GM23338 (cell line): ENCODE results near the gene PPP1R18. TPM values are rescaled to one million over a fixed set of nuclear protein-coding genes. Genes with fewer than 3 reads are reported as not detected.

Experiments used
- ATAC-seq: fragments of 200-7000 bp; cut with Tn5 transposase; 3 replicates; pipeline ENCODE4 v1.9.1; 2020
- DNase-seq: peaks from one replicate; pipeline ENCODE4 v3.0.0-alpha.2; 2015; ENCODE audit warnings: low spot score
- H2AFZ ChIP-seq: fragments of 200-600 bp; sonication (generic); 2 replicates; pipeline ENCODE4 v1.8.0; 2016; ENCODE audit warnings: antibody characterized with exemption, mild to moderate bottlenecking, moderate library complexity
- H3F3A ChIP-seq: fragments of 200-600 bp; sonication (generic); replicated peaks from 2 replicates; pipeline ENCODE4 v1.8.0; 2017; ENCODE audit warnings: antibody characterized with exemption, mixed run types, low read depth
- H3K27ac ChIP-seq: fragments of 200-600 bp; sonication (generic); 2 replicates; pipeline ENCODE4 v1.6.1; 2016; ENCODE audit warnings: low read depth
- H3K27me3 ChIP-seq: fragments of 200-600 bp; sonication (generic); 2 replicates; pipeline ENCODE4 v1.8.0; 2016; ENCODE audit warnings: mild to moderate bottlenecking, mixed run types, moderate library complexity; ENCODE audit not compliant: insufficient read depth
- H3K36me3 ChIP-seq: fragments of 200-600 bp; sonication (generic); 2 replicates; pipeline ENCODE4 v1.8.0; 2016; ENCODE audit warnings: mild to moderate bottlenecking; ENCODE audit not compliant: insufficient read depth
- H3K4me1 ChIP-seq: fragments of 200-600 bp; sonication (generic); 2 replicates; pipeline ENCODE4 v1.8.0; 2016; ENCODE audit warnings: mild to moderate bottlenecking, moderate library complexity; ENCODE audit not compliant: insufficient read depth
- H3K4me2 ChIP-seq: fragments of 200-600 bp; sonication (generic); 2 replicates; pipeline ENCODE4 v1.7.1; 2017; ENCODE audit warnings: mixed run types
- H3K4me3 ChIP-seq: fragments of 200-600 bp; sonication (generic); 2 replicates; pipeline ENCODE4 v1.6.1; 2016; ENCODE audit warnings: mixed run types
- H3K79me2 ChIP-seq: fragments of 200-600 bp; sonication (generic); replicated peaks from 2 replicates; pipeline ENCODE4 v1.8.0; 2017; ENCODE audit warnings: mild to moderate bottlenecking; ENCODE audit not compliant: insufficient read depth
- H3K9me2 ChIP-seq: fragments of 200-600 bp; sonication (generic); 2 replicates; pipeline ENCODE4 v1.8.0; 2017; ENCODE audit not compliant: insufficient read depth
- H4K20me1 ChIP-seq: fragments of 200-600 bp; sonication (generic); replicated peaks from 2 replicates; pipeline ENCODE4 v1.8.0; 2017; ENCODE audit warnings: mild to moderate bottlenecking; ENCODE audit not compliant: insufficient read depth
- H3K27ac Mint-ChIP-seq: 2 replicates; pipeline ENCODE4 v1.8.0; 2020; ENCODE audit warnings: inconsistent platforms, mild to moderate bottlenecking, moderate library complexity, mixed read lengths
- H3K27me3 Mint-ChIP-seq: 3 replicates; pipeline ENCODE4 v1.8.0; 2022; ENCODE audit warnings: low read depth, mild to moderate bottlenecking, moderate library complexity, mixed read lengths, inconsistent platforms; ENCODE audit not compliant: insufficient read depth, poor library complexity
- H3K36me3 Mint-ChIP-seq: 3 replicates; pipeline ENCODE4 v1.8.0; 2021; ENCODE audit warnings: low read depth, mild to moderate bottlenecking, inconsistent platforms, moderate library complexity, mixed read lengths
- H3K4me1 Mint-ChIP-seq: 3 replicates; pipeline ENCODE4 v1.8.0; 2020; ENCODE audit warnings: mild to moderate bottlenecking, inconsistent platforms, mixed read lengths
- H3K4me3 Mint-ChIP-seq: 3 replicates; pipeline ENCODE4 v1.8.0; 2021; ENCODE audit warnings: moderate library complexity, mild to moderate bottlenecking, inconsistent platforms, mixed read lengths
- H3K9me3 Mint-ChIP-seq: 3 replicates; pipeline ENCODE4 v1.8.0; 2020; ENCODE audit warnings: moderate library complexity, mild to moderate bottlenecking, inconsistent platforms, mixed read lengths
- CREB1 ChIP-seq: fragments of 250-450 bp; sonication (Bioruptor Pico); IDR thresholded peaks from 2 replicates; pipeline ENCODE4 v1.5.0; 2020; ENCODE audit warnings: low read depth, mild to moderate bottlenecking, moderate library complexity
- JUNB ChIP-seq: IDR thresholded peaks from one replicate; pipeline ENCODE4 v1.6.1; 2016; ENCODE audit warnings: antibody characterized with exemption; ENCODE audit not compliant: unreplicated experiment
- ZNF114 ChIP-seq: fragments of 250-450 bp; sonication (Bioruptor Pico); IDR thresholded peaks from 2 replicates; pipeline ENCODE4 v1.5.0; 2020; ENCODE audit warnings: mild to moderate bottlenecking, moderate library complexity
- ZNF331 ChIP-seq: fragments of 250-450 bp; sonication (Bioruptor Pico); IDR thresholded peaks from 2 replicates; pipeline ENCODE4 v1.5.0; 2020; ENCODE audit warnings: low read depth, mild to moderate bottlenecking, moderate library complexity
- polyA plus RNA-seq: library from polyadenylated mRNA; unstranded; fragments of >200 nt; fragmentation: Nextera tagmentation; extraction: Ambion mirVana; gene quantifications from 2 replicates; pipeline ENCODE4 v1.2.1, GENCODE V29; 2016
- total RNA-seq: library from RNA; depleted of rRNA; stranded (reverse); fragments of >200 nt; shearing (Covaris generic); gene quantifications from 2 replicates; pipeline ENCODE4 v1.2.3, GENCODE V29; 2014
- TF ChIP-seq, protein P1 (sequence below): fragments of 250-450 bp; sonication (Bioruptor Pico); IDR thresholded peaks from 2 replicates; pipeline ENCODE4 v1.5.0; 2020; ENCODE audit warnings: mild to moderate bottlenecking, moderate library complexity
- TF ChIP-seq, protein P2 (sequence below), 2 experiments: fragments of 200-600 bp in 1 of 2; sonication (generic) in 1 of 2; conservative IDR thresholded peaks; 2 replicates each; pipeline versions ENCODE4 v1.5.1 to v1.6.1; 2016 to 2017; ENCODE audit warnings: antibody characterized with exemption in 2 of 2, low read depth in 2 of 2, mild to moderate bottlenecking in 2 of 2, moderate library complexity in 1 of 2
- TF ChIP-seq, protein P3 (sequence below): IDR thresholded peaks from one replicate; pipeline ENCODE4 v1.6.1; 2018; ENCODE audit warnings: antibody characterized with exemption; ENCODE audit not compliant: unreplicated experiment

PPP1R18 gene
- total and polyA plus RNA-seq, 2 experiments from 2014 or later = 17.1 to 19.2 TPM

DNA sequence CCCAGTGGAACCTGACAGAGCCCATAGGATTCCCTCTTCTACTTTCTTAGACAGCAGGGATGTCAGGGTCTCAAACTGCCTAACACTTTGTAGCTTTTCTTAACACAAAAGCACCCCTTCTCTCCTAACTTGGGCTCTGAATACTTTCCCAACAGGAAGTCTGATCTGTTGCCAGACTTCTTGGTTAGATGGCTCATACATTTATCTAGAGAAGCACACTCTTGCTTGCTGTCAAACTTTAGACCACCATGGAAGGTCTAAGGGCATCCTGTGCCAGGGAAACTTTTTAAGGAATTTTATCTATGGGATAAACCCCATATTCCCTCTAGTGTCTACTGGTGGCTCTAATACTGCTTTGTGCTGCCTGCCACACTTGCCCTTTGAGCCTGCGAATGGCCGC lies 42.8 kb downstream of the PPP1R18 start (continued):
- TF ChIP-seq, protein P1, sequence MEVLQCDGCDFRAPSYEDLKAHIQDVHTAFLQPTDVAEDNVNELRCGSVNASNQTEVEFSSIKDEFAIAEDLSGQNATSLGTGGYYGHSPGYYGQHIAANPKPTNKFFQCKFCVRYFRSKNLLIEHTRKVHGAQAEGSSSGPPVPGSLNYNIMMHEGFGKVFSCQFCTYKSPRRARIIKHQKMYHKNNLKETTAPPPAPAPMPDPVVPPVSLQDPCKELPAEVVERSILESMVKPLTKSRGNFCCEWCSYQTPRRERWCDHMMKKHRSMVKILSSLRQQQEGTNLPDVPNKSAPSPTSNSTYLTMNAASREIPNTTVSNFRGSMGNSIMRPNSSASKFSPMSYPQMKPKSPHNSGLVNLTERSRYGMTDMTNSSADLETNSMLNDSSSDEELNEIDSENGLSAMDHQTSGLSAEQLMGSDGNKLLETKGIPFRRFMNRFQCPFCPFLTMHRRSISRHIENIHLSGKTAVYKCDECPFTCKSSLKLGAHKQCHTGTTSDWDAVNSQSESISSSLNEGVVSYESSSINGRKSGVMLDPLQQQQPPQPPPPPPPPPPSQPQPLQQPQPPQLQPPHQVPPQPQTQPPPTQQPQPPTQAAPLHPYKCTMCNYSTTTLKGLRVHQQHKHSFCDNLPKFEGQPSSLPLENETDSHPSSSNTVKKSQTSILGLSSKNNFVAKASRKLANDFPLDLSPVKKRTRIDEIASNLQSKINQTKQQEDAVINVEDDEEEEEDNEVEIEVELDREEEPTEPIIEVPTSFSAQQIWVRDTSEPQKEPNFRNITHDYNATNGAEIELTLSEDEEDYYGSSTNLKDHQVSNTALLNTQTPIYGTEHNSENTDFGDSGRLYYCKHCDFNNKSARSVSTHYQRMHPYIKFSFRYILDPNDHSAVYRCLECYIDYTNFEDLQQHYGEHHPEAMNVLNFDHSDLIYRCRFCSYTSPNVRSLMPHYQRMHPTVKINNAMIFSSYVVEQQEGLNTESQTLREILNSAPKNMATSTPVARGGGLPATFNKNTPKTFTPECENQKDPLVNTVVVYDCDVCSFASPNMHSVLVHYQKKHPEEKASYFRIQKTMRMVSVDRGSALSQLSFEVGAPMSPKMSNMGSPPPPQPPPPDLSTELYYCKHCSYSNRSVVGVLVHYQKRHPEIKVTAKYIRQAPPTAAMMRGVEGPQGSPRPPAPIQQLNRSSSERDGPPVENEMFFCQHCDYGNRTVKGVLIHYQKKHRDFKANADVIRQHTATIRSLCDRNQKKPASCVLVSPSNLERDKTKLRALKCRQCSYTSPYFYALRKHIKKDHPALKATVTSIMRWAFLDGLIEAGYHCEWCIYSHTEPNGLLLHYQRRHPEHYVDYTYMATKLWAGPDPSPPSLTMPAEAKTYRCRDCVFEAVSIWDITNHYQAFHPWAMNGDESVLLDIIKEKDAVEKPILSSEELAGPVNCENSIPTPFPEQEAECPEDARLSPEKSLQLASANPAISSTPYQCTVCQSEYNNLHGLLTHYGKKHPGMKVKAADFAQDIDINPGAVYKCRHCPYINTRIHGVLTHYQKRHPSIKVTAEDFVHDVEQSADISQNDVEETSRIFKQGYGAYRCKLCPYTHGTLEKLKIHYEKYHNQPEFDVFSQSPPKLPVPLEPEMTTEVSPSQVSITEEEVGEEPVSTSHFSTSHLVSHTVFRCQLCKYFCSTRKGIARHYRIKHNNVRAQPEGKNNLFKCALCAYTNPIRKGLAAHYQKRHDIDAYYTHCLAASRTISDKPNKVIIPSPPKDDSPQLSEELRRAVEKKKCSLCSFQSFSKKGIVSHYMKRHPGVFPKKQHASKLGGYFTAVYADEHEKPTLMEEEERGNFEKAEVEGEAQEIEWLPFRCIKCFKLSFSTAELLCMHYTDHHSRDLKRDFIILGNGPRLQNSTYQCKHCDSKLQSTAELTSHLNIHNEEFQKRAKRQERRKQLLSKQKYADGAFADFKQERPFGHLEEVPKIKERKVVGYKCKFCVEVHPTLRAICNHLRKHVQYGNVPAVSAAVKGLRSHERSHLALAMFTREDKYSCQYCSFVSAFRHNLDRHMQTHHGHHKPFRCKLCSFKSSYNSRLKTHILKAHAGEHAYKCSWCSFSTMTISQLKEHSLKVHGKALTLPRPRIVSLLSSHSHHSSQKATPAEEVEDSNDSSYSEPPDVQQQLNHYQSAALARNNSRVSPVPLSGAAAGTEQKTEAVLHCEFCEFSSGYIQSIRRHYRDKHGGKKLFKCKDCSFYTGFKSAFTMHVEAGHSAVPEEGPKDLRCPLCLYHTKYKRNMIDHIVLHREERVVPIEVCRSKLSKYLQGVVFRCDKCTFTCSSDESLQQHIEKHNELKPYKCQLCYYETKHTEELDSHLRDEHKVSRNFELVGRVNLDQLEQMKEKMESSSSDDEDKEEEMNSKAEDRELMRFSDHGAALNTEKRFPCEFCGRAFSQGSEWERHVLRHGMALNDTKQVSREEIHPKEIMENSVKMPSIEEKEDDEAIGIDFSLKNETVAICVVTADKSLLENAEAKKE (CRISPR knock-in tag) = no peak
- TF ChIP-seq ZNF331 = no peak
- TF ChIP-seq CREB1 (CRISPR knock-in tag) = no peak

DNA sequence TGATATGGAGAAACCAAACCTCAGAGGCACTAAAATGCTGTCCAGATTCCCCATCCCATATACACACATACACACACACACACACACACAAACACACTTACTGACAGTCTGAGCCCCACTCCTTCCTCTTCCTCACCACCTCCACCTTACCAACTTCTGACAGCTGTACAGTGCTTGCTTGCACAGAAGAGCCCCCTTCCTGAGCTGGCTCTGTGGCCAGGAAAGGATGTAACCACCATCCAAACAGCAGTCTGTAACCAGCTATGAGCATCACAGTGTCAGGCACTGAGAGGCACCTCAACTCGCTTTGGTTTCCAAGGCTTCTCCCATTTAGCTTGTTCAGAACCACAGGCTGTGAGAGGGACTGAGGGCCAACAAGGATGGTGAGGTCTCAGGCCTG lies 45.4 kb downstream of the PPP1R18 start:
- Histone ChIP-seq H3K36me3 (peaks cover 4% of the 10 kb centered on the region; the same call in 1 of the 2 replicates), H3K9me2 (no peaks in the 10 kb centered on the region), H2AFZ (no peak overlapping the region), H3K27ac (no peak overlapping the region), H3K4me2 (no peak overlapping the region), H3K4me3 (no peak overlapping the region), H4K20me1 (peaks cover 5% of the 10 kb centered on the region; the same call in 1 of the 2 replicates), H3F3A (no peaks in the 10 kb centered on the region), H3K79me2 (peaks cover 12% of the 10 kb centered on the region), H3K4me1 (peaks cover 5% of the 10 kb centered on the region; the same call in 1 of the 2 replicates), H3K27me3 (no peaks in the 10 kb centered on the region)
- Mint-ChIP-seq H3K4me3 (no peak overlapping the region), H3K4me1 (peaks cover 4% of the 10 kb centered on the region), H3K9me3 (no peaks in the 10 kb centered on the region), H3K36me3 (peaks cover 48% of the 10 kb centered on the region), H3K27me3 (peaks cover 7% of the 10 kb centered on the region), H3K27ac (no peak overlapping the region)
- no peak for DNase-seq
- no peak for ATAC-seq
- TF ChIP-seq JUNB (no peak), ZNF331 (no peak), CREB1 (CRISPR knock-in tag) (no peak), ZNF114 (CRISPR knock-in tag) (no peak)
- TF ChIP-seq, protein P2, sequence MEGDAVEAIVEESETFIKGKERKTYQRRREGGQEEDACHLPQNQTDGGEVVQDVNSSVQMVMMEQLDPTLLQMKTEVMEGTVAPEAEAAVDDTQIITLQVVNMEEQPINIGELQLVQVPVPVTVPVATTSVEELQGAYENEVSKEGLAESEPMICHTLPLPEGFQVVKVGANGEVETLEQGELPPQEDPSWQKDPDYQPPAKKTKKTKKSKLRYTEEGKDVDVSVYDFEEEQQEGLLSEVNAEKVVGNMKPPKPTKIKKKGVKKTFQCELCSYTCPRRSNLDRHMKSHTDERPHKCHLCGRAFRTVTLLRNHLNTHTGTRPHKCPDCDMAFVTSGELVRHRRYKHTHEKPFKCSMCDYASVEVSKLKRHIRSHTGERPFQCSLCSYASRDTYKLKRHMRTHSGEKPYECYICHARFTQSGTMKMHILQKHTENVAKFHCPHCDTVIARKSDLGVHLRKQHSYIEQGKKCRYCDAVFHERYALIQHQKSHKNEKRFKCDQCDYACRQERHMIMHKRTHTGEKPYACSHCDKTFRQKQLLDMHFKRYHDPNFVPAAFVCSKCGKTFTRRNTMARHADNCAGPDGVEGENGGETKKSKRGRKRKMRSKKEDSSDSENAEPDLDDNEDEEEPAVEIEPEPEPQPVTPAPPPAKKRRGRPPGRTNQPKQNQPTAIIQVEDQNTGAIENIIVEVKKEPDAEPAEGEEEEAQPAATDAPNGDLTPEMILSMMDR (conservative IDR thresholded peaks at IDR 0.05; ENCODE audit: low read depth in 2 of 2) = no peak
- TF ChIP-seq, protein P3, sequence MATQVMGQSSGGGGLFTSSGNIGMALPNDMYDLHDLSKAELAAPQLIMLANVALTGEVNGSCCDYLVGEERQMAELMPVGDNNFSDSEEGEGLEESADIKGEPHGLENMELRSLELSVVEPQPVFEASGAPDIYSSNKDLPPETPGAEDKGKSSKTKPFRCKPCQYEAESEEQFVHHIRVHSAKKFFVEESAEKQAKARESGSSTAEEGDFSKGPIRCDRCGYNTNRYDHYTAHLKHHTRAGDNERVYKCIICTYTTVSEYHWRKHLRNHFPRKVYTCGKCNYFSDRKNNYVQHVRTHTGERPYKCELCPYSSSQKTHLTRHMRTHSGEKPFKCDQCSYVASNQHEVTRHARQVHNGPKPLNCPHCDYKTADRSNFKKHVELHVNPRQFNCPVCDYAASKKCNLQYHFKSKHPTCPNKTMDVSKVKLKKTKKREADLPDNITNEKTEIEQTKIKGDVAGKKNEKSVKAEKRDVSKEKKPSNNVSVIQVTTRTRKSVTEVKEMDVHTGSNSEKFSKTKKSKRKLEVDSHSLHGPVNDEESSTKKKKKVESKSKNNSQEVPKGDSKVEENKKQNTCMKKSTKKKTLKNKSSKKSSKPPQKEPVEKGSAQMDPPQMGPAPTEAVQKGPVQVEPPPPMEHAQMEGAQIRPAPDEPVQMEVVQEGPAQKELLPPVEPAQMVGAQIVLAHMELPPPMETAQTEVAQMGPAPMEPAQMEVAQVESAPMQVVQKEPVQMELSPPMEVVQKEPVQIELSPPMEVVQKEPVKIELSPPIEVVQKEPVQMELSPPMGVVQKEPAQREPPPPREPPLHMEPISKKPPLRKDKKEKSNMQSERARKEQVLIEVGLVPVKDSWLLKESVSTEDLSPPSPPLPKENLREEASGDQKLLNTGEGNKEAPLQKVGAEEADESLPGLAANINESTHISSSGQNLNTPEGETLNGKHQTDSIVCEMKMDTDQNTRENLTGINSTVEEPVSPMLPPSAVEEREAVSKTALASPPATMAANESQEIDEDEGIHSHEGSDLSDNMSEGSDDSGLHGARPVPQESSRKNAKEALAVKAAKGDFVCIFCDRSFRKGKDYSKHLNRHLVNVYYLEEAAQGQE = no peak
